ENCODE measurements around the gene TUBB6.

Gene TUBB6

DNA sequence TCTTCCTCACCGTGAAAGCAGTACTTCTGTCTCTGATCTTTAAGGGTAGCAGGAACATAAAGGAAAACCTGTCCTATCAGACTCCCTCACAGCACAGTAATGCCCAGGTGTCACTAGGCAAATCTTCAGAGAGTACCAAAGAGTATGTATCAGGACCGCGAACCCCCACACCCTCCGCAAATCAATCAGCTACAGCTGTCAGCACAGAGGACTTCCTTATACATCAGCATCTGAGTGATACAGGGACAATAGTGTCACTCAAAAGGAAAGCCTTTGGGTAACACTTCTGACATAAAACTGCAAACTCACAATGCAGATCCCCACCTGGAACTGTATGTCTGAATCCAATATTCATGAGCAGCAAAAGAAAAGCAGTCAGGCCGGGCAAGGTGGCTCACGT, 66.4 kb downstream of the TUBB6 start:
- in situ Hi-C loops (cut with HindIII; ENCODE audit: low sequenced_read_pairs) = no loop called here
